ENCODE data around the gene CCNJ. TPM values are rescaled to one million over a fixed set of nuclear protein-coding genes. Genes with fewer than 3 reads are reported as not detected.

CCNJ gene
- total and polyA plus RNA-seq, 9 of the 15 experiments (the other 6 are each of a cell fraction or from before 2014, with no cell fraction given): 0.69 to 15.7 (median 9.2) TPM

DNA sequence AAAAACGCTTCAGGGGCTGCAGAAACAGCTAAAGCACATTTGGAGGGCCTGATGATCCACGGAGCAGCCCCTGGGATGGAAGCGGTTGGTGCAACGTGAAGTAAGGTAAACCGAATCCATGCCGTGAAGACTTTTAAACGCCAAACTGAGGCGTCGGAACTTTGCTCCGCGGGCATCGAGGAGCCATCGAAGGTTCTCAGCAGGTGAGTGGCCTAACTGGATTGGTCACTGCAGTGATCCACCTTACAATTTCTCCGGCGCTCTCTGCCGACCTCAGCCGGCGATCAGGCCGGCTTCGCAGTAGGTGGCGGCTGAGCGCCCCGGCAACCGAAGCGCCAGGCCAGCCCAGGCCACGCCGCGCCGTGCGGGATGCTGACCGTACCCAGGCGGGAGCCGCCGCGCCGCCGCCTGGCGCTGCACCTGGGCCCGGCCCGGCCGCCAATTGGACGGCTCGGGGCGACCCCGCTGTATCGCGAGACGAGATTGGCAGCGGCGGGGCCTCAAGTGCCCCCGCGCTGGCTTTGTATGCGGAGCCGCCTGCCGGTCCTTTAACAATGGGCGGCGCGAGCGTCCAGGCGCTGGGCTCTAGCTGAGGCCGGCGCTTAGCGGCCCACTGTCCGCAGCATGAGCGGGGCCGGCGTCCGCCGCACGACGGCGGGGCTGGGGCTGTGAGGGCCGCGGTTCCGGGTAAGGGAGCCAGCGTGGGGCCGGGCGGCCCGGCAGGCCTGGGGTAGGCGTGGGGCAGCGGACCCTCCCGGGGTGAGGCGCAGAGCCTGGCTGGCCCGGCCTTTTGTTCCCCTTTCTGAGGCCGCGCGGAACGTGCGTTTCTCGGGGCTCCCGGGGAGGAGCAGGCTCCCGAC lies at the start of gene CCNJ (continued):
- TF ChIP-seq, protein P1, sequence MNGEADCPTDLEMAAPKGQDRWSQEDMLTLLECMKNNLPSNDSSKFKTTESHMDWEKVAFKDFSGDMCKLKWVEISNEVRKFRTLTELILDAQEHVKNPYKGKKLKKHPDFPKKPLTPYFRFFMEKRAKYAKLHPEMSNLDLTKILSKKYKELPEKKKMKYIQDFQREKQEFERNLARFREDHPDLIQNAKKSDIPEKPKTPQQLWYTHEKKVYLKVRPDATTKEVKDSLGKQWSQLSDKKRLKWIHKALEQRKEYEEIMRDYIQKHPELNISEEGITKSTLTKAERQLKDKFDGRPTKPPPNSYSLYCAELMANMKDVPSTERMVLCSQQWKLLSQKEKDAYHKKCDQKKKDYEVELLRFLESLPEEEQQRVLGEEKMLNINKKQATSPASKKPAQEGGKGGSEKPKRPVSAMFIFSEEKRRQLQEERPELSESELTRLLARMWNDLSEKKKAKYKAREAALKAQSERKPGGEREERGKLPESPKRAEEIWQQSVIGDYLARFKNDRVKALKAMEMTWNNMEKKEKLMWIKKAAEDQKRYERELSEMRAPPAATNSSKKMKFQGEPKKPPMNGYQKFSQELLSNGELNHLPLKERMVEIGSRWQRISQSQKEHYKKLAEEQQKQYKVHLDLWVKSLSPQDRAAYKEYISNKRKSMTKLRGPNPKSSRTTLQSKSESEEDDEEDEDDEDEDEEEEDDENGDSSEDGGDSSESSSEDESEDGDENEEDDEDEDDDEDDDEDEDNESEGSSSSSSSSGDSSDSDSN (IDR thresholded peaks at IDR 0.05; ENCODE audit: borderline replicate concordance in 1 of 2, low read depth in 2 of 2, low read length in 2 of 2): peak; percentile 18 to 85; a peak in 1 of 4 replicates
- TF ChIP-seq ZNF174 (CRISPR knock-in tag; IDR thresholded peaks at IDR 0.05) (no peak), TBP (optimal IDR thresholded peaks at IDR 0.05; ENCODE audit: low read depth, low read length) (peak; percentile 78), CCNT2 (IDR thresholded peaks at IDR 0.05; ENCODE audit: borderline replicate concordance, extremely low read depth, insufficient read length, low read depth, low read length) (peak; percentile 44), ZNF507 (tag; conservative IDR thresholded peaks at IDR 0.05) (no peak), ZNF124 (CRISPR knock-in tag; IDR thresholded peaks at IDR 0.05) (no peak), ETV6 (IDR thresholded peaks at IDR 0.05; ENCODE audit: borderline replicate concordance in 1 of 2, low read depth in 2 of 2, low read length in 1 of 2) (no peak), ETV6 (CRISPR knock-in tag; IDR thresholded peaks at IDR 0.05; ENCODE audit: borderline replicate concordance) (no peak), STAG1 (CRISPR knock-in tag; IDR thresholded peaks at IDR 0.05; ENCODE audit: borderline replicate concordance) (no peak), FOXK2 (conservative IDR thresholded peaks at IDR 0.05 in 1 of 2, IDR thresholded peaks at IDR 0.05 in 1 of 2; ENCODE audit: low read depth in 2 of 2) (no peak), MTA3 (IDR thresholded peaks at IDR 0.05; ENCODE audit: borderline replicate concordance) (peak; percentile 49; the same call in 1 of the 2 replicates), BCL6 (CRISPR knock-in tag; IDR thresholded peaks at IDR 0.05) (no peak), ZNF165 (CRISPR knock-in tag; IDR thresholded peaks at IDR 0.05; ENCODE audit: borderline replicate concordance) (no peak), XRCC3 (IDR thresholded peaks at IDR 0.05) (no peak), MECOM (CRISPR knock-in tag; IDR thresholded peaks at IDR 0.05) (no peak), PPARD (CRISPR knock-in tag; IDR thresholded peaks at IDR 0.05) (no peak), HSF4 (CRISPR knock-in tag; IDR thresholded peaks at IDR 0.05; ENCODE audit: borderline replicate concordance) (no peak), ZNF589 (CRISPR knock-in tag; IDR thresholded peaks at IDR 0.05; ENCODE audit: low read depth) (peak; percentile 65; the same call in 1 of the 2 replicates), FOXA1 (IDR thresholded peaks at IDR 0.05; ENCODE audit: borderline replicate concordance) (no peak), RHOXF2B (CRISPR knock-in tag; conservative IDR thresholded peaks at IDR 0.05) (no peak), NRF1 (conservative IDR thresholded peaks at IDR 0.05 in 1 of 2, IDR thresholded peaks at IDR 0.05 in 1 of 2) (peak; percentile 15 to 67; a peak in 2 of 4 replicates), ZNF436 (CRISPR knock-in tag; IDR thresholded peaks at IDR 0.05) (no peak), RBFOX2 (IDR thresholded peaks at IDR 0.05; ENCODE audit: low read depth, low read length) (peak; percentile 94), ZNF263 (CRISPR knock-in tag; IDR thresholded peaks at IDR 0.05; ENCODE audit: borderline replicate concordance) (no peak)
- TF ChIP-seq, protein P2, sequence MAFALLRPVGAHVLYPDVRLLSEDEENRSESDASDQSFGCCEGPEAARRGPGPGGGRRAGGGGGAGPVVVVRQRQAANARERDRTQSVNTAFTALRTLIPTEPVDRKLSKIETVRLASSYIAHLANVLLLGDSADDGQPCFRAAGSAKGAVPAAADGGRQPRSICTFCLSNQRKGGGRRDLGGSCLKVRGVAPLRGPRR (CRISPR knock-in tag; IDR thresholded peaks at IDR 0.05): peak; percentile 10; the same call in 1 of the 2 replicates
- TF ChIP-seq, protein P3, sequence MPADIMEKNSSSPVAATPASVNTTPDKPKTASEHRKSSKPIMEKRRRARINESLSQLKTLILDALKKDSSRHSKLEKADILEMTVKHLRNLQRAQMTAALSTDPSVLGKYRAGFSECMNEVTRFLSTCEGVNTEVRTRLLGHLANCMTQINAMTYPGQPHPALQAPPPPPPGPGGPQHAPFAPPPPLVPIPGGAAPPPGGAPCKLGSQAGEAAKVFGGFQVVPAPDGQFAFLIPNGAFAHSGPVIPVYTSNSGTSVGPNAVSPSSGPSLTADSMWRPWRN (IDR thresholded peaks at IDR 0.05; ENCODE audit: low read depth): no peak

Data from K562 (cell line).